Cardiac septum (tissue), 1 donor: ENCODE measurements around the gene CUBN. TPM values are rescaled to one million over a fixed set of nuclear protein-coding genes. Genes with fewer than 3 reads are reported as not detected.
"Not testable (repeated sequence)": the region's sequence is repeated elsewhere in the genome, so short reads cannot be mapped to it uniquely, and the experiment has no call there.

Experiments
- DNase-seq: peaks from one replicate; pipeline ENCODE4 v3.0.0-alpha.2; 2020; ENCODE audit warnings: low spot score
- intact Hi-C: fragments of 100-400 bp; cut with DNase I; formaldehyde crosslinking; loops from one replicate; pipeline ENCODE4 v1.14.0; 2022
- total RNA-seq: library from RNA; stranded (reverse); fragmentation: NEBNext Ultra II Directional; extraction: Animal tissue kit (Norgen Biotek cat#: 25700); gene quantifications from one replicate; pipeline ENCODE4 v1.2.1, GENCODE V29; 2021
- donor health status: DM: no; HTN: no; CAD: no.

Gene CUBN
- total RNA-seq, 1 donor from 2014 or later: 0.54 TPM

DNA sequence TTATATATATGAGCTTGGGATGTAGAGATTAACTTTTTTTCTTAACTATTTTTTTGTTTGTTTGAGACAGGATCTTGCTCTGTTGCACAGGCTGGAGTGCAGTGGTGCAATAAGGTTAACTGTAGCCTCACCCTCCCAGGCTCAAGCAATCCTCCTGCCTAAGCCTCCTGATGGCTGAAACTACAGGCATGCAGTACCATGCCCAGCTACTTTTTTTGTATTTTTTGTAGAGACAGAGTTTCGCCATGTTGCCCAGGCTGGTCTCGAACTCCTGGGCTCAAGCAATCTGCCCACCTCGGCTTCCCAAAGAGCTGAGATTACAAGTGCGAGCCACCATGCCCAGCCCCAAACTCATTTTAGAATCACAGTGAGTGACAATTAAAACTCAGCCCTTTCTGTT is 105.2 kb downstream of the CUBN start:
- intact Hi-C loops: no loop called here
- no peak for DNase-seq

DNA sequence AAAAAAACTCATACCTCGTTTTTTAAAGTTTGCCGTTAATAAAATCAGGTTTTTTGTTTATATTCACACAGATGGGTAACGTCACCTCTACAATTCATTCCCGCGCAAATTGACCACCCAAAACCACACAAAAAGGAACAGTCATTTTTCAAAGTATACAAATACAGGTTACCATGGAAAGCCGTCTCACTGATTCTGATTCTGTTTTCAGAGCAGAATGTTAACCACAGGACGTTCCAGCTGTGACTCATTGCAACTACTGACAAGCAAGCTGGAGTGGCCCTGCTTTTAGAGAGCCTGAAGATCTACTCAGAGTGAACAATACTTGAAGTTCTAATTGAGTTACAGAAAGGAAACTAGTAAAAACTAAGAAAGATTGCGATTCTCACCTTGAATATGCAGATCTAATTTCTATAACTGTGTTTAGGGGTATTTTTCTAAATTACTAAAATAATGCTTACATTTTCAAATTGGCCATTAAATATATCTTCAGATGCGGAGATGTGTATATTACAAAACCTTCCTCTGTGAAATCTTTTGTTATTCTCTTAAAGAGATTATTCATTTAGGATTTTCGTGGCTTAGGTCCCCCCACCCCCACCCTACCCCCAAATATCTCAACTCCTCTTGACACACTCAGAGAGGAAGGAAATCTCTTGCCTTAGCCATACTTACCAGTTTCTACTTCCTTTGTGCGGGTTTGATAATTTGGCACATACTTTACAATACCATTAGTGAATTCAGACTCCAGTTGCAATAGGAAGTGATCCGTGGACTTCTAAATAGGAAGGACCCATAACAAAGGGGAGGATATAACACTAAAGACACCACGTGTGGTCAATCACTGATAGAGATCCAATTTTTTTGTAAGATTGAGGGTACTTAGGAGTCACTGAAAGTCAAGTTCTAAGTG is 106.0 kb downstream of the CUBN start:
- no peak for DNase-seq
- intact Hi-C loops: no loop called here

DNA sequence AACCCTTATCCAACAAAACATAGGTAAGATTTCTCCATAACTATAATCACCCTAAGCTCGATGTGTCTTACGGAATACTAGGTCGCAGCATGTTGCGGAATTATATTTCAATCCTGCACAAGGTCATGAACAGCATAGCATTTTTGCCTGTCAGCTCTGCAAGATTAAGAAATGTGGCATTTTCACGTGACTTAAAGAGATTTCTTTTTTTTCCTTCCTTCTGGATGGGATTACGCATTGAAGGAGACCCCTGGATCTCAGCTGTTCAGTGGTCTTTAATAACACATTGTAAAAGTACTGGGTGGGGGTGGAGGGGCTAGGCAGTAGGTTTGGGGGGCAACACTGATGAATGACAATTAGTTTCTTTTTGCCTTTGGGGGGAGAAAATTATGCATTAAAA is 106.7 kb downstream of the CUBN start:
- no peak for DNase-seq
- intact Hi-C loops: no loop called here

DNA sequence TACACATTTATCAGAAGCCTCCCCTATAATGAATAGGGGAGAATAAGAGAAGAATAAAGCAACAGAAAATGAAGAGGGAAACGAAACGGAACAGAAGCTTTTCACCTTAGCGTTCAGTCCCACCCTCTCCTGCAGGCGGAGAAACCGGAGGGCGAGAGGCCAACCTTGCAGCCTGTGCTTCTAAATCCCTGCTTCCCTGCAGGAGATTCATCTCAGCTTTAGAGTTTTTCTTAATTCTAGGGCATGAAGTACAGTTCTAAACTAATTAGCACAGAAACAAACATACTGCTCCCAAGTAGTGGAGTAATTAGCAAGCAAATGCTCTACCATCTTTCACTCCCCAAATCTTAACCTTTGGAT is 107.2 kb downstream of the CUBN start:
- DNase-seq: no peak
- intact Hi-C loops: no loop called here

DNA sequence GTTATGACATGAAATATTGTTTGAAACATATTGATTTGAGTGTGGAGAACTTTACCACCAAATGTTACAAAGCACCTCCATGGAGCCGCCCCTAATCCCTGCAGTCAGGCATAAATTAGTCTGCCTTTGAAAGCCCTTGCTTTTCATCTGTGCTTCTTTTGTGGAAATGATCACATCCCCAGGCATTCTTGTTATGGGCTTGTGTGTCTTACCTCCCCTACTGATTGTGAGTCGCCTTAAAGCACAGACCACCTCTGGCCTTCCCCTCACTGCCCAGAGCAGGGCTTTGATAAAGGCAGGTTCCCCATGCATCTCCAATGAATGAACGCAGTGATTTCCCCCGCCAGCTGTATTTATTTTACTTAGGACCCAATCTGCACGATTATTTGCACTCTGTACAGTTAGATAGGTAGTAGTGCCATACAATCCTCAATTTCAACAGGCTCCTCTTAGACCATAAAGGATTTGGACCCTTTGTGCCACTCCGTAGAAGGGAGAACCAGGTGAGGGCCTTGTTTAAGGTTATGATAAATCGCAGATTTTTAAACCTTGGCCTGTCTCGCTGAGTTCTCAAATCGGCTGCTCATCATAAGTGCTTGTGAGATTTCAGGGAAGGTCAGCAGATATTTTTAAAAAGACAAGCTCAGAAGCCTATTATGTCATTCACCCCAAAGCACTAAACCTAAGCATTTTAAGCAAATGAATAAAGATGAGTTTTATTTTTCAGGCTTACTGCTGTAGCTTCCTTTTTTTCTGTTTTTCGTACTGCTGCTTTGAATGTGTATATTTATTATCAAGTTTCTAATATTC is 107.8 kb downstream of the CUBN start:
- no peak for DNase-seq
- intact Hi-C loops: no loop called here

DNA sequence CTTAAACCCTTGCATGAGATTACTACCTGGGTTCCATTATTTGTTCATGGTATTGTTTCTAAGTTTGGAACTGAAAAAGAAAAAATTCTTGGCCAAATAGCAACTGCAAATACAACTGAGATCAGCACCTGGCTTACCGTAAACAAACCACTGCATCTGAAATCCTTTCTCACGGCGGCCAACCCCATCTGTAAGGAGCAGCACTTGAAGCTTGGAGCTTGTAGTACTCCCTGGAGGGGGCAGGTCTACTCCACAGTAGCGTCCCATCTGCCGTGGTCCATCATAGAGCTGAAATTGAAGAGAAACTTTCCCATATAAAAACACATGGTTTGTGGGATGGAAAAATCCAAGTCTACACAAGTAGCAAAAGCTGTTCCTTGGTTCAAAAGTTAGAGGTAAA is 109.9 kb downstream of the CUBN start:
- intact Hi-C loops: no loop called here
- DNase-seq: no peak

DNA sequence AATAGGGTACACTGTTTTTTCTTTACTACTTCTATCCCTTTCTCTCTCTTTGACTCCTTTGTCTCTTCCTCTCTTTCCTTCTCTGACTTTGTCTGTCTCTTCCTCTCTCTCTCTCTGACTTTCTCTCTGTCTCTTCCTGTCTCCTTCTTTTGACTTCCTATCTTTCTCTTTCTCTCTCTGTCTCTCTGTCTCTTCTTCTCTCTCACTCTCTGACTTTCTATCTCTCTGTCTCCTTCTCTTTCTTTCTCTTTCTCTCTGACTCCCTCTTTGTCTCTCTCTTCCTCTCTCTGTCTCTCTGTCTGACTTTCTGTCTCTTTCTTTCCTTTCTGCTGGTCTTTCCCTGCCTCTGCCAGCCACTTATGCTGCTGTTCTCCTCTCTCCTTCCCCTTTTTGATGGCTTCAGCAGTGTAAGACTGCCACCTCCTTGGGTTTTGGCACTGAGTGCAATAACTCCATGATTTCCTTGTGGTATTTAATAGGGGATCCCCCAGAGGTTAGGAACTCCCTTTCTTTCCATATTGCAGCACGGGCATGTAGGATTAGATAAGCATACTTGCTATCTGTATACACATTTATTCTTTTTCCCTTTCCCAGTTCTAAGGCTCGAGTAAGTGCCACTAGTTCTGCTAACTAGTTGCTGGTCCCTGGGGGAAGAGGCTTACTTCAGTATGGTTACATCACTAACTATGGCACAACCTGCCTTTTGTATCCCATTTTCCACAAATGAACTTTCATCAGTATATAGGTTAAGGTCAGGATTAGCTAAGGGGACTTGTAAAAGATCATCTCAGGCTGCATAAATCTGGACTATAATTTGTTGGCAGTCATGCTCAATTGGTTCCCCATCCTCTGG is 116.3 kb downstream of the CUBN start:
- intact Hi-C loops, DNase-seq: not testable (repeated sequence)

DNA sequence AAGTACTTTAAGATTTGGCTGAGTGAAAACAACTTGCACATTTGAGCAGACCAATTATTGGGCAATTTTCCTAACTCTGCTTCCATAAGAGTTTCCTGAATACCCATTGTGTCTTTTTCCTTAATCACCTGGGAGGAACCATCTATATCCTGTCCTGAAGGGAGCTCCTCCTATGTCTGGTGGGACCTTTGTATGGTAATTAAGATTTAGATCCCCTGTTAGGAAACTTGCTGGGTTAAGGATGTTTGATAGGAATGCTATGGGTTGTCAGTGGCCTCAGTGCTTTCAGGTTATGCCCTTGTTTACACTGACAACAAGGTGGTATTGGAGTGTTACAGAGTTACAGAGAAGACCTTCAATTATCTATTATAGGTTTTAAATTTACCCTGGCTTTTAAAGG is 116.9 kb downstream of the CUBN start:
- DNase-seq, intact Hi-C loops: not testable (repeated sequence)

DNA sequence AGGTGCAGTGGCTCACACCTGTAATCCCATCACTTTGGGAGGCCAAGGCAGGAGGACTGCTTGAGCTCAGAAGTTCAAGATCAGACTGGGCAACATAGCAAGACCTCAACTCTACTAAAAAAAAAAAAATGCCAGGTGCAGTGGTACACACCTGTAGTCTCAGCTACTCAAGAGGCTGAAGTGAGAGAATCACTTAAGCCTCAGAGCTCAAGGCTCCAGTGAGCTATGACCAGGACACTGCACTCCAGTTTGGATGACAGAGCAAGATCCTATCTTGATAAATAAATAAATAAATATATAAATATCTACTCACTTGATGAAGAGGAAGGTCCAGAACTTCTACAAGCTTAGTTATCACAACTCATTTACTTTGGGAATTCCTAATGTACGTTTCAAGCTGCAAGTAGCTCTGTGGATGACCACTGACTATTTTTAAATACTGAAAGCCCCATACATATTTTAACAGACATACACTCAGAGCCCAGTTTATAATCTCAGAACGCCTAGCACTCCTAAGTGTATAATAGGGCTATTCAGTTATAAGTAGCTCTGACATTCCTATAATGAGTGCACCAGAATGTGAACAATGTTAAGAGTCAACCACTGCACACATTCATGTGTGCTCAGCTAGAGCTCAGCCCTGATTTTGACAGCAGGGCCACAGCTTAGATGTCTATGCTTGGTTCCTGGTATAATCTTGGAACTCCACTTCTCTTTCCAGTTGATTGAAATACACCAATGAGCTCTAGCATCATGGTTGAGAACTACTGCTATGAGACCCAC is 119.1 kb downstream of the CUBN start:
- DNase-seq: no peak
- intact Hi-C loops: no loop called here

DNA sequence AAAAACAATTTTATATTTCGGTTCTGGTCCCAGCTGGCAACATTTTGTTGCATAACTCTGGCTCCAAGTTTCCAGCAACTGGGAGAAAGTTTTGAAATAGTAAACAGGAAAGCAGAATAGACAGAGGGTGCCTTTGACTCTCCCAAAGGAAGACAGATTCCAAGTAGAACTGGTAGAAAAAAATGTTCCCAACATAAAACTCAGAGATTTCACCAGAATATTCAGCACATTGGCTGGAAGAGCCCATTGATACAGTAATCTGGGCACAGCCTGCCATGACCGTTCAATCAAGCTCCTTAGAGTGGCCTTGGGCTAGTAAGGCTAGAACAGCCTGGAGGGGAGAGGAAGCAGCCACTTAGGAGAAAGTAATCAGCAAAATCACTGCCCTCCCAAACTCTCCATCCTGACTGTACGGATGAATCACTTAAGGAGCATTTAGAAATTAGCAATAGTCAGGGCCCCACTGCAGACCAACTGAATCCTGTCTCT is 120.4 kb downstream of the CUBN start:
- intact Hi-C loops: loop anchor here (5.0 kb wide), 1 partner anchor 218 kb away; the partner anchor contains the start of gene VIM
- no peak for DNase-seq

DNA sequence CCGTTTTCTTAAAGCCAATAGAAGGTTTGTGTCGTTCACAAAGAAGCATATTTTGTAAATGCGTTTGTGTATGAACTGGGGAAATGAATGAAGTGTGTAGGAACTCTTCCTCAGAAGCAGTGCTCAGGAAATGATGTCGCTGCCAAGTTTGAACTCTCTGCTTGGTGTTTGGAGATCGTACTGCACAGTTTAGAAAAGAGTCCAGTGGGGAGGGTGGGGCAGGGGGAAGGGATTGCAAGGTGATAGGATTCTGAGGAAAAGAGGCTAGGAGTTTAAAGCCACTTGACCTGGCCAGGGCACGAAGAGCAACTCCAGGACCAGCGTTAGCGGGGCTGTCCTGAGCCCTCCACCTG is 122.2 kb downstream of the CUBN start:
- DNase-seq: no peak
- intact Hi-C loops: loop anchor here (5.0 kb wide), 1 partner anchor 220 kb away; the partner anchor contains the start of gene VIM

DNA sequence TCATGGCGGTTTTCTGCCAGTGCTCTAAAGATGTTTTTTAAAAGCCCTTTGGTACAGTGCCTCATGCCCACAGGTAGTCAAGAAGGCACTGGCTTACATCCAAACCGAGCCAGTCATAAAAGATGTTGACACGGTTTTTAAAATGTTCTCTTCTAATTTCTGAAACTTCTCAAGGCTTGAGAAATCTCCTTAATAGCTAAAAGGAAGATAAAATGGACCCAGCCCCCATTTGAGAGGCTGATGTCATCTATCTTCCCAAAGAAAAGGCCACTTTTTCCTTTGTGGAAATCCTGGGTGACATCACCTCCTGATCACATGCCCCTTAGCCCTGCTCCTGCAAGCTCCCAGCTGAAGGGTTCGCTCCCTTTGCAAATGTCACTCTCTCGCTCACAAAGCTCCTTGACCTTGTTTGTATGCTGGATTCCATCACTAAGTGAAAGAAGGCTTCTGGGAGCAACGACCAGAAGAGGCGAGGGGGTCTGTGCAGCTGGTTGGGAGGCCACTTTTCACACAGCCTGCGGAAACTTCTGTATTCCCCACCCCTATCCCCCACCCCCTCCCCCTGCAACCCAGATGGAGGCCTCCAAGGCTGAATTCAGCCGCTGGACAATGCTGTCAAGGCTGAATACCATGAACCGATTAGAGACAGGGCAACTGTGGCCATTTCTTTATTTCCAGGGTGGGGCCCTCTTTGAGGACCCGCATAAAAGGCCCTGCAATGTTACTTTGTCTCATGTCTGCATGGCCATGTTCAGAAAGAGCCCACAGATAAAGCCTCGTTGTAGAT is 122.8 kb downstream of the CUBN start:
- intact Hi-C loops: loop anchor here (5.0 kb wide), 1 partner anchor 220 kb away; the partner anchor contains the start of gene VIM
- DNase-seq: no peak

DNA sequence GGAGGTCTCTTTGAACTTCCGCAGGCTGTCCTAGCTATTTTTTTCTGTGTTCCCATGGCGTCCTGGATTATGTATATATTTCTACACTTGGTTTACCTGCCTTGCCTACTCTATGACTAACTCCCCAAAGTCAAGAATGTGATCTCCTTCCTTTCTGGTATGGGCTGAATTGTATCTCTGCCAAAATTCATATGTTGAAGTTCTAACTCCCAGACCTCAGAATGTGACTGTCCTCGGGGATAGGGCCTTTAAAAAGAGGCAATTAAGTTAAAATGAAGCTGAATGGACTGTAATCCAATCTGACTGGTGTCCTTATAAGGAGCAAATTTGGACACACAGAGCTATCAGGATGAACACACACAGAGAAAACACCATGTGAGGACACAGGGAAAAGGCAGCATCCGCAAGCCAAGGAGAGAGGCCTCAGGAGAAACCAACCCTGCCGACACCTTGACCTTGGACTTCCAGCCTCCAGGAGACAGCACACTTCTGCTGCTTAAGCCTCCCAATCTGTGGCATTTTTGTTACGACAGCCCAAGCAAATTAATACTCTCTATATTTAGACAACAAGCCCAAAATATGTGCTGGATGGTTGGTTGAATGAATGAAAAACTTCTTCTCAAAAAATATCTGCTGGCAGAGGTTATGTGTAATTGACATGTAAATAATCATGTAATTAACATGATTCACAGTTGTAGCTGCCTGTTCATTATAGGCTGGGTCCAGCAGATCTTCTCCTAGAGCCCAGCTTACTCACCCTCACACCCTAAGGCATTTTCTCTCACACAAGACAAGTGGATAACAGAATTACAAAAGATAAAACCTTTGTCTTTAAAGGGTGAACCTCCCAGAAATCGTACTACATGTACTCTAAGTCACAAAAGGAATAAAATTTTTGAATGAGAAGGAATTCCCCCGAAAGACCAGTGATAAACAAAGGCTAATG is 123.7 kb downstream of the CUBN start:
- no peak for DNase-seq
- intact Hi-C loops: loop anchor here (5.0 kb wide), 1 partner anchor 221 kb away; the partner anchor contains the start of gene VIM

DNA sequence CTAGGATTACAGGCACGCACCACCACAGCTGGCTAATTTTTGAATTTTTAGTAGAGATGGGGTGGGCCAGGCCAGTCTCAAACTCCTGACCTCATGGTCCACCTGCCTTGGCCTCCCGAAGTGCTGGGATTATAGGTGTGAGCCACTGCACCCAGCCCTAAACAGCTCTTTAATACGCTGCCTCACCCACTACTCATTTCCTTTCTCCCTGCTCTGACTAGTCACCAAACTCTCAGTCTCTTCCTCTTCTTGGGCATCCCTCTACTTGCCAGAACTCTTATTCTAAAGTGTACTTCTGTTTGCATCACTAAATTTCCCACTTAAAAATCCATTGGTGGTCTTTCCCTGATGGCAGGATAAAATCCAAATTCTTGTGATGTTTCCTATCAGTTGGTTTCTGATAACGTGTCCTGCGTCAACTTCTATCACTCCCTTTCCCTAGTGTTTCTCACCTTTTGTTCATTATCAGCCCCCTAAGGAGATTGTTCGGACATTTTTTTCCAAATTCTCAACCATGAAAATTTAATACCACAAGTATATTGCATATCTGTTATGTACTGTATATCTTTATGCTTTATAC is 124.7 kb downstream of the CUBN start:
- intact Hi-C loops: loop anchor here (5.0 kb wide), 1 partner anchor 222 kb away; the partner anchor contains the start of gene VIM
- no peak for DNase-seq

DNA sequence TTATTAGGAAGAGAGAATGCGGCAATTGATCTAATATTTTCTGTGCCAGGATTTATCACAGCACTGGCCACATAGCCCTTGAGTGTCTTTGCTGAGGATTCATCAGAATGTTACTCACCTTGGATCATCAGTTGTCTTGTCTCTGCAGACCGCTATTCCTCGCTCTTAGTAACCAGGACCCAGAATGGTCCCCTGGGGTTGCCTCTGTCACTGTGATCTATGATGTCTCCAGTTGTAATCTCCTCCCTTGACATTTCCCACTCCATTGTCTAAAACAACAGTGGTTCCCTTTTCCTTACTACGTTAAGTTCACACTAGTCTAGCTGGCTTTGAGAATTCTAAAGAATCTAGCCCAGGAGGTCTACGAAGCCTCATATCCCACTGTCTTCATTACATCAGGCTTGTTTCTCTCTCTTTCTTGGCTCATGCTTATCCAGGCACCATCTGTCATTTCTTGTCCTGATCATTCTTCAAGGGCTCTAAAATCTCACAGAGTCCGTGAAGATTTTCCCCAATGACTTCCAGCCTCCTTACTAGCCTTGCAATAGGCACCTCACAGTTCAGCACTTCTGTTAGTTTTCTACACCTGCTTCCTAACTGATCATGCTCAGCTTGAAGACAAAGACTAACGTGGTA is 125.8 kb downstream of the CUBN start:
- intact Hi-C loops: no loop called here
- no peak for DNase-seq

DNA sequence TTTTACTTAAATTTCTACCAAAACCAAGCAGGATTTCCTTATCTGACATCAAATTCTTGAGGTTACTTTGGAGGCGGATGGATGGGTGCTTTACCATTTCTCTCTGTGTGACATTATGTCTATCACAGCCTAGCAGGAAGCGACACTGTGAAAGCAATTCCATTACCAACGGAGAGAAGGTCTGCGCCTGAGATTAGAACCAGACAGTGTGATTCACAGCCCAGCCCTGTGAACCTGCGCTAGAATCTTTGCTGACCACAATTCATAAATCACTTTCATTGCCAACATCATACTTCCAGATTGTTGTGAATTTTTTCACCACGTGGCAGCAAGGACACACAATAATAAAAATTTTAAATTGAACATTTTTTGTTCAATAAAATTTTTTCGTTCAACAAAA is 126.5 kb downstream of the CUBN start:
- intact Hi-C loops: no loop called here
- DNase-seq: no peak
